K562 (cell line): ENCODE measurements around the gene RRP7A. TPM values are rescaled to one million over a fixed set of nuclear protein-coding genes. Genes with fewer than 3 reads are reported as not detected.

Experiments
- polyA plus RNA-seq, 8 experiments: library from polyadenylated mRNA; depleted of rRNA in 4 of 8; stranded (reverse) in 5 of 8; unstranded in 3 of 8; fragments of >200 nt; fragmentation: Nextera tagmentation in 2 of 8; fragmentation: Illumina TruSeq in 1 of 8; extraction: Ambion mirVana in 2 of 8; extraction: Trizol in 1 of 8; gene quantifications; 2 replicates each; pipeline versions ENCODE4 v1.2.1 to v1.2.3, GENCODE V29; 2011 to 2014; ENCODE audit warnings: inconsistent platforms in 1 of 8, missing spikeins in 1 of 8
- small RNA-seq: library from RNA; depleted of rRNA; stranded (forward); fragments of <200 nt; gene quantifications from one replicate; pipeline ENCODE3, GENCODE V24; 2014
- total RNA-seq, 7 experiments: library from RNA; depleted of rRNA in 6 of 7; stranded (reverse); fragments of >200 nt in 6 of 7; fragmentation: Illumina TruSeq in 2 of 7; extraction: Trizol in 2 of 7; gene quantifications; 2 replicates each; pipeline versions ENCODE4 v1.2.1 to v1.2.3, GENCODE V29; 2011 to 2021; ENCODE audit warnings: low replicate concordance in 1 of 7

The RRP7A gene
- total and polyA plus RNA-seq, 9 of the 15 experiments (the other 6 are each of a cell fraction or from before 2014, with no cell fraction given), result 3.4 to 74.1 (median 40.3) TPM

Small RNA genes lying within 50 kb of the gene (small RNA-seq; reads per million reads assigned to genes)
- gene RN7SKP80 (not detected), gene RNU6-513P (not detected)

Other genes starting within 250 kb of the RRP7A start
- gene TCF20, start 249.1 kb downstream of the RRP7A start, total RNA-seq (2014; rRNA removed), result 22.5 and 26.7 TPM in 2 replicates
- gene TCF20, start 249.1 kb downstream of the RRP7A start, total RNA-seq (2014; rRNA removed; fragmentation: Illumina TruSeq; extraction: Trizol), result 17.5 and 17.6 TPM in 2 replicates
- 19.0 TPM in 2 replicates for gene TCF20, start 249.1 kb downstream of the RRP7A start, total RNA-seq (2015; rRNA removed; fragmentation: Illumina TruSeq; extraction: Trizol)
- gene TCF20, start 249.1 kb downstream of the RRP7A start, total RNA-seq (2021), result 37.5 and 43.6 TPM in 2 replicates
- 12.9 and 13.5 TPM in 2 replicates for gene TCF20, start 249.1 kb downstream of the RRP7A start, polyA plus RNA-seq (2011; rRNA removed)
- 15.9 and 18.6 TPM in 2 replicates for gene TCF20, start 249.1 kb downstream of the RRP7A start, polyA plus RNA-seq (2014; fragmentation: Illumina TruSeq; extraction: Trizol)
- gene TCF20, start 249.1 kb downstream of the RRP7A start, polyA plus RNA-seq (2014; fragmentation: Nextera tagmentation; extraction: Ambion mirVana), result under 1 TPM; 0.35 to 0.44 TPM
- gene TCF20, start 249.1 kb downstream of the RRP7A start, polyA plus RNA-seq (2014; rRNA removed), result 12.9 and 13.3 TPM in 2 replicates
- gene NFAM1, start 87.4 kb downstream of the RRP7A start, total RNA-seq (2014; rRNA removed), result 0.08 TPM in 1 of 2 replicates, not detected in the other
- gene NFAM1, start 87.4 kb downstream of the RRP7A start, total RNA-seq (2014; rRNA removed; fragmentation: Illumina TruSeq; extraction: Trizol), result not detected in 2 replicates
- 0.04 TPM in 2 replicates for gene NFAM1, start 87.4 kb downstream of the RRP7A start, total RNA-seq (2015; rRNA removed; fragmentation: Illumina TruSeq; extraction: Trizol)
- 0.02 and 0.18 TPM in 2 replicates for gene NFAM1, start 87.4 kb downstream of the RRP7A start, total RNA-seq (2021)
- 0.01 TPM in 1 of 2 replicates, not detected in the other for gene NFAM1, start 87.4 kb downstream of the RRP7A start, polyA plus RNA-seq (2011; rRNA removed)
- 0.03 and 0.04 TPM in 2 replicates for gene NFAM1, start 87.4 kb downstream of the RRP7A start, polyA plus RNA-seq (2014; fragmentation: Illumina TruSeq; extraction: Trizol)
- not detected for gene NFAM1, start 87.4 kb downstream of the RRP7A start, polyA plus RNA-seq (2014; fragmentation: Nextera tagmentation; extraction: Ambion mirVana)
- gene NFAM1, start 87.4 kb downstream of the RRP7A start, polyA plus RNA-seq (2014; rRNA removed), result not detected in 2 replicates
- gene SERHL2, start 34.2 kb upstream of the RRP7A start, total RNA-seq (2014; rRNA removed), result 25.2 and 29.1 TPM in 2 replicates
- gene SERHL2, start 34.2 kb upstream of the RRP7A start, total RNA-seq (2014; rRNA removed; fragmentation: Illumina TruSeq; extraction: Trizol), result 20.1 and 22.6 TPM in 2 replicates
- 19.3 and 22.6 TPM in 2 replicates for gene SERHL2, start 34.2 kb upstream of the RRP7A start, total RNA-seq (2015; rRNA removed; fragmentation: Illumina TruSeq; extraction: Trizol)
- 19.9 and 21.9 TPM in 2 replicates for gene SERHL2, start 34.2 kb upstream of the RRP7A start, total RNA-seq (2021)
- 51.9 and 62.6 TPM in 2 replicates for gene SERHL2, start 34.2 kb upstream of the RRP7A start, polyA plus RNA-seq (2011; rRNA removed)
- gene SERHL2, start 34.2 kb upstream of the RRP7A start, polyA plus RNA-seq (2014; fragmentation: Illumina TruSeq; extraction: Trizol), result 32.2 and 35.0 TPM in 2 replicates
- 10 to 100 TPM; 24.6 to 28.3 TPM for gene SERHL2, start 34.2 kb upstream of the RRP7A start, polyA plus RNA-seq (2014; fragmentation: Nextera tagmentation; extraction: Ambion mirVana)
- gene SERHL2, start 34.2 kb upstream of the RRP7A start, polyA plus RNA-seq (2014; rRNA removed), result 33.6 and 33.8 TPM in 2 replicates
- 24.9 and 39.1 TPM in 2 replicates for gene POLDIP3, start 95.1 kb upstream of the RRP7A start, total RNA-seq (2014; rRNA removed)
- gene POLDIP3, start 95.1 kb upstream of the RRP7A start, total RNA-seq (2014; rRNA removed; fragmentation: Illumina TruSeq; extraction: Trizol), result 23.5 and 24.1 TPM in 2 replicates
- gene POLDIP3, start 95.1 kb upstream of the RRP7A start, total RNA-seq (2015; rRNA removed; fragmentation: Illumina TruSeq; extraction: Trizol), result 25.5 and 26.3 TPM in 2 replicates
- 47.3 and 53.6 TPM in 2 replicates for gene POLDIP3, start 95.1 kb upstream of the RRP7A start, total RNA-seq (2021)
- 44.4 and 53.8 TPM in 2 replicates for gene POLDIP3, start 95.1 kb upstream of the RRP7A start, polyA plus RNA-seq (2011; rRNA removed)
- gene POLDIP3, start 95.1 kb upstream of the RRP7A start, polyA plus RNA-seq (2014; fragmentation: Illumina TruSeq; extraction: Trizol), result 47.7 and 53.0 TPM in 2 replicates
- gene POLDIP3, start 95.1 kb upstream of the RRP7A start, polyA plus RNA-seq (2014; fragmentation: Nextera tagmentation; extraction: Ambion mirVana), result 10 to 100 TPM; 14.3 to 22.3 TPM
- gene POLDIP3, start 95.1 kb upstream of the RRP7A start, polyA plus RNA-seq (2014; rRNA removed), result 39.8 and 45.4 TPM in 2 replicates
- not detected in 2 replicates for gene ATP5MGL, start 120.8 kb upstream of the RRP7A start, total RNA-seq (2014; rRNA removed)
- gene ATP5MGL, start 120.8 kb upstream of the RRP7A start, total RNA-seq (2014; rRNA removed; fragmentation: Illumina TruSeq; extraction: Trizol), result 0.25 and 0.41 TPM in 2 replicates
- 0.25 and 0.38 TPM in 2 replicates for gene ATP5MGL, start 120.8 kb upstream of the RRP7A start, total RNA-seq (2015; rRNA removed; fragmentation: Illumina TruSeq; extraction: Trizol)
- 0.31 and 0.35 TPM in 2 replicates for gene ATP5MGL, start 120.8 kb upstream of the RRP7A start, total RNA-seq (2021)
- gene ATP5MGL, start 120.8 kb upstream of the RRP7A start, polyA plus RNA-seq (2011; rRNA removed), result 0.17 TPM in 1 of 2 replicates, not detected in the other
- gene ATP5MGL, start 120.8 kb upstream of the RRP7A start, polyA plus RNA-seq (2014; fragmentation: Illumina TruSeq; extraction: Trizol), result not detected in 2 replicates
- under 1 TPM; 0.13 to 0.34 TPM for gene ATP5MGL, start 120.8 kb upstream of the RRP7A start, polyA plus RNA-seq (2014; fragmentation: Nextera tagmentation; extraction: Ambion mirVana)
- gene ATP5MGL, start 120.8 kb upstream of the RRP7A start, polyA plus RNA-seq (2014; rRNA removed), result 0.09 TPM in 1 of 2 replicates, not detected in the other
- 28.7 and 43.2 TPM in 2 replicates for gene CYB5R3, start 129.6 kb upstream of the RRP7A start, total RNA-seq (2014; rRNA removed)
- gene CYB5R3, start 129.6 kb upstream of the RRP7A start, total RNA-seq (2014; rRNA removed; fragmentation: Illumina TruSeq; extraction: Trizol), result 10.9 and 13.5 TPM in 2 replicates
- gene CYB5R3, start 129.6 kb upstream of the RRP7A start, total RNA-seq (2015; rRNA removed; fragmentation: Illumina TruSeq; extraction: Trizol), result 20.0 and 21.0 TPM in 2 replicates
- 66.7 and 66.8 TPM in 2 replicates for gene CYB5R3, start 129.6 kb upstream of the RRP7A start, total RNA-seq (2021)
- gene CYB5R3, start 129.6 kb upstream of the RRP7A start, polyA plus RNA-seq (2011; rRNA removed), result 23.4 and 60.3 TPM in 2 replicates
- gene CYB5R3, start 129.6 kb upstream of the RRP7A start, polyA plus RNA-seq (2014; fragmentation: Illumina TruSeq; extraction: Trizol), result 59.2 and 83.9 TPM in 2 replicates
- gene CYB5R3, start 129.6 kb upstream of the RRP7A start, polyA plus RNA-seq (2014; fragmentation: Nextera tagmentation; extraction: Ambion mirVana), result 1 to 10 TPM; 1.4 to 3.9 TPM
- 37.6 and 45.0 TPM in 2 replicates for gene CYB5R3, start 129.6 kb upstream of the RRP7A start, polyA plus RNA-seq (2014; rRNA removed)
- not detected in 2 replicates for gene A4GALT, start 201.1 kb upstream of the RRP7A start, total RNA-seq (2014; rRNA removed)
- not detected in 2 replicates for gene A4GALT, start 201.1 kb upstream of the RRP7A start, total RNA-seq (2014; rRNA removed; fragmentation: Illumina TruSeq; extraction: Trizol)
- gene A4GALT, start 201.1 kb upstream of the RRP7A start, total RNA-seq (2015; rRNA removed; fragmentation: Illumina TruSeq; extraction: Trizol), result not detected in 2 replicates
- 0.11 TPM in 1 of 2 replicates, not detected in the other for gene A4GALT, start 201.1 kb upstream of the RRP7A start, total RNA-seq (2021)
- 0.07 and 0.27 TPM in 2 replicates for gene A4GALT, start 201.1 kb upstream of the RRP7A start, polyA plus RNA-seq (2011; rRNA removed)
- not detected in 2 replicates for gene A4GALT, start 201.1 kb upstream of the RRP7A start, polyA plus RNA-seq (2014; fragmentation: Illumina TruSeq; extraction: Trizol)
- gene A4GALT, start 201.1 kb upstream of the RRP7A start, polyA plus RNA-seq (2014; fragmentation: Nextera tagmentation; extraction: Ambion mirVana), result not detected
- not detected in 2 replicates for gene A4GALT, start 201.1 kb upstream of the RRP7A start, polyA plus RNA-seq (2014; rRNA removed)